DMS 273 (cell line): Measurements from ENCODE around the gene FAR2.
"Not testable (repeated sequence)": the region's sequence is repeated elsewhere in the genome, so short reads cannot be mapped to it uniquely, and the experiment has no call there.

Experiments used
- DNase-seq: peaks from one replicate; lab custom pipeline; 2025; ENCODE audit not compliant: unreplicated experiment; lab: John Stamatoyannopoulos, UW

The FAR2 gene

DNA sequence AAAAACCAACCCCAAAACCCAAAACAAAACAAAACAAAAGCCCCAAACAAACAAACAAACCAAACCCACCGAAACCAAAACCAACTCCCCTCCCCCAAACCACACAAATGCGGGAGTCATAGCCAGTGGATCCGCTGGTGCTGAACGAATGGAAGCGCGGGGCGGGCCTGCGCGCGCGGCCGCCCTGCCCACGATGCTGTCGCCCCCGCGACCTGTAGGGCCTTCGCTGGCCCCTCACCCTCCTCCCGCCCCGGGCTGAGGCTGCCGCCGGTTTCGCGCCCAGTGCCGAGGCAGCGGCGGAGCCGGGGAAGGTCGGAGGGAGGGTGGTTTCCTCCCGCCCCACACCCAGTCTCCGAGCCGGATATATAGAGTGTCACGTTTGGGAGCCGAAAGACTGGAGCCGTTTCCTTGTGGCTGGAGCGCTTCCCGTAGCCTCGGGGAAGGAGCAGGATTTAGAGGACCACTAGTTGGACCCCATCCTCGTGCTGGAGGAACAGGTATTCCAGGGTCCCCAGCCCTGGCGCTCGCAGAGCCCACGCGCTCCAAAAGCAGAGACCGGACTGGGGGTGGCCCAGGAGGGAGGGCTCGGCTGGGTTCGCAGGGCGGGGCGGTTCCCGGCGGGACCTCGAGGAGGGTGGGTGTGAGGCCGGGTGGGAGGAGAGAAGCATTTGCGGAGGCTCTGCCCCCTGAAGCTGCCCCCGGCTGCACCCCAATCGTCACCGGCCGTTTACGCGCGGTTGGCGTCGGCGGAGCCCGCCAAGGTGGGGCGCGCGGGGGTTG is at the start of gene FAR2:
FAR2 (plus strand) TSS at position 368 of the 780 bp plus-strand sequence. CDS start 121,172 bp downstream, outside the sequence.
- peak; percentile 73 for DNase-seq

DNA sequence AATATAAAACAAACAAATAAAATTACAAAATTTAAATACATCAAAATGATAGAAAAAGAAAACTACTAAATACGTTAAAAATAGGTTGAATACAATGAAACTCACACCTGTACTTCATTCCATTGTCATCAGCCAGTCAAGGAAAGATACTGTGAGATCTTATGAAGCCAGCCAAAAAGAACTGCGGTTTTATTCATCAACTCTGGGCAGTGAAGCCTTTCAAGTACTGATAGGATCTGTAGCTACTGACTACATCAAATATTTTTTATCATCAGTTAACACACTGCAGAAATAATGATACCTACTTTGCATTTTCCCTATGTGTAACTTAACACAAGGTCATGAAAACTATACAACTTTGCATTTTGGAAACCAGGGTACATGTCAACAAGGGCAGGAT is 46.3 kb upstream of the FAR2 start:
- no peak for DNase-seq

- DNase-seq = no peak
These were observed 45.5 kb upstream of the FAR2 start for GRCh38 chr12:29103539-29103974.

DNA sequence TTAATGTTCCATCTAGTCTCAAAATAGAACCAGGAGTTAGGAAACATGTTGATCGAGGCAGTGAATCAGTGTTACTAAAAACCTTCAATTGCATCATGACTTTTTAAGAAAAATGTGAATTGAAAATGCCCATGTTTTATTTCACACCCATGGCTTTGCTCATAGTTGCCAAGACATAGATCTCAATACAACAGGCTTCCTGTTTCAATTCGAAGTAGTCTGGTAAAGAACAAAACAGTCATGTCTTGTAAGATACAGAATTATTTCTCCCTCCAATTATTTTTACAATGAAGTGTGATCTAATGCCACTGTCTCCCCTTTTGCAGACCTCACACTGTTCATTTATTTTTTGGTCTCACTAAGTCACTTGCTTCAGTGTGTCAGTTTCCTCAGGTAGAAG is 44.6 kb upstream of the FAR2 start:
- DNase-seq = no peak

- no peak for DNase-seq
These were observed 38.3 kb upstream of the FAR2 start for GRCh38 chr12:29110506-29111442.

GRCh38 chr12:29113101-29113500 is 36.0 kb upstream of the FAR2 start:
- DNase-seq = no peak

GRCh38 chr12:29116414-29116813 is 32.7 kb upstream of the FAR2 start:
- no peak for DNase-seq

DNA sequence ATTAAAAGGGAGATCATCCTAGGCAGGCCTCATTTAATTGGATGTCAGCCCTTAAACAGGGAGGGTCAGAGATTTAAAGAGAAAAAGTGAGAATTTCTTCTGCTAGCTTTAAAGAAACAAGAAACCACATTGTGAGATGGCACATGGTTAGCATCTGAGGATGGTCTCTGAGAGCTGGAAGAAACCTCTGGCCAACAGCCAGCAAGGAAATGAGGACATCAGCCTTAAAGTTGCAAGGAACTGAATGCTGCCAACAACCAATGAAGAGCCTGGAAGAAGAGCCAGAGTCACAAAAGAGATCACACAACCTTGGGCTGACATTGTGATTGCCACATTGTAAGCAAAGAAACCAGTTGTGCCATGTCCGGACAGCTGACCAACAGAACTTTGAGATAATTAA is 17.5 kb upstream of the FAR2 start:
- peak; percentile 1 for DNase-seq

- DNase-seq = no peak
These were observed 16.8 kb upstream of the FAR2 start for GRCh38 chr12:29132316-29132715.

- DNase-seq = no peak
These were observed 15.9 kb upstream of the FAR2 start for GRCh38 chr12:29133181-29133580.

DNA sequence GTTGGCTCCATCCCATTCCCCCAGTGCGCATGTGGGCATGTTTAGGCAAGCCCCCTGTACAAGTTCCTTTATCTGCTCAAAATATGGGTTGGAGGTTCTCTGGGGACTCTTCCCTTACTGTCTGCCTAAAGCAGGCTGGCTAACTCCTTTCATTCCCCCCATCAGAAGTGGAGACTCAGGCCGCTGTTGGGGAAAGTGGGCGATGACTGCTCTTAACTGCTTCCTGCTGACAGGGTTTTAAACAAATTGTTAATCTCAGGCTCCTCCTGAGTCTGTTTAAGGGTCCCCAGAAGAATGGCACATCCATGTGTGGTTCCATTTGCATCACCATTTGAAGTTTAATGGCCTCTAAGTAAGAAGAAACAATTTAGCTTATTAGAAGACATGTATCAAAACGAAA is 15.4 kb upstream of the FAR2 start:
- no peak for DNase-seq

GRCh38 chr12:29138256-29138655 is 10.8 kb upstream of the FAR2 start:
- DNase-seq = not testable (repeated sequence)

DNA sequence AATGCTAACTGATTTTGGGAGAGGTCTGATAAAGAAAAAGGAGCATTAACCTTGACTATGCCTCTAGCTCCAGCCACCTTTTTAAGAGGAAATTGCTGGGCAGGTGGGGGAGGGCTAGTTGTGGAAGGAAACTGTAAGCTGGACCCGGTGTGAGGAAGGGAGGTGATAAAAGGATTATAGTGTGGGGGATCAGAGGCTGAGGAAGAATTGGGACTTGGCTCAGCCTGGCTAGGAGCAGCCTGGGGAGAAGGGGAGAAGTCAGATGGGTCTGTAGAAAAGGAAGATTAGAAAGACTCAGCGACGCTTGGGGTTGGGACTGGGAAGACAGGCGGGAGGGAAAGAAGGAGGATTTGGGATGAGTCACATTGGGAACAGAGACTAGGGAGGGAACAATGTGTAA is 10.2 kb upstream of the FAR2 start:
- DNase-seq = not testable (repeated sequence)

GRCh38 chr12:29145372-29146170 is 3.5 kb upstream of the FAR2 start:
- no peak for DNase-seq

GRCh38 chr12:29146196-29146595 is 2.9 kb upstream of the FAR2 start:
- DNase-seq = no peak

DNA sequence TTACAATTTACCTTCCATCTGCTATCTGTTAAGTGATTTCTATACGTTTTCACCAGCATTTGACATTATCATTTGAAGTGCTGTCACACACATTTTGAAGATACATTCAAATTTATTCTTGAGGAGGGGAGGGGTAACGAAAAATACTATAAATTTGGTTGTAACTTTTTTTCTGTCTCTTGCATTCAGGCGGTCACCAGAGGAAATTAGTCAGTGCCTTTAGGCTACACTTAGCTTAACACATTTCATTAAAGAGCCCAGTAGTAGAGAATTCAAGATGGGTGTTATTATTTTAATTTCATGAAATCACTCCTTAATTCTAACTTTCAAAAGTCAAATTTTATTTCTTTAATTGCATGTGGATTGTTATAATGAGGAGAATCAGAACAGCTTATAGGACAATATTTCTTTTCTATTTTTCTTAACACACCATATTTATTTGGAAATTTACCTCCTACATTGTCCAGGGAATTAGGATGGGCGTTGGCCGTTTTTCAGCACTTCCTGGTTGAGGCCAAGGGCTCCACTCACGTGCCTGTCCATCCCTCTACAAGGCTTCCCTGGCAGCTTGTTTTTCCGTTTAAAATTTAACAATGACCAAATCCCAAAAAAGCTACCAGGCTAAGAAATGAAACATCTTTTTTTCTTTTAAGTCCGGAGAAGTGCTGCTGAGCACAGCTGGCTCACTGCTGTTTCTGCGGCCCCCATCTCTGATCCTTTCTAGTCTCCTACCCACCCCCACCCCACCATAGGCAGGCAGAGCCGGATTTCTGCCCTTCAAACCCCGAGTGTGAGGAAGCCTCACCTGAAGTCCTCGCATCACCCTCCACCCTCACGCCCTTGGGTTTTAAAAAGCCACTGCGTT is 1.1 kb upstream of the FAR2 start:
- DNase-seq = no peak

DNA sequence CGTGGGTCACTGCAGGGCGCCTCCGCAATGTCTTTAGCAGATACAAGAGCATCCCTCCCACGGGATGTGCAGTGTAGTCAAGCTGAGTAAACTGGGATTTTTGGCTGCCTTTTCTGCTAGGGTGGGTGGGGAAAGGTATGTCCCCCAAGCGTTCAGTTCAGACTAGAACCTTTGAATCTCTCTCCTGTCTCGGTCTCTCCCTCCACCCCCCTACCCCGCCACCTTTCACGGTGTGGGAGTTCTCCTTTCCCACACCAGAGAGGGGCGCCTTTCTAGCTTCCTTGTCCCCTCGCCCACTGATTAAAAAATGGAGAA is 525 bp upstream of the FAR2 start:
- peak; percentile 54 for DNase-seq

DNA sequence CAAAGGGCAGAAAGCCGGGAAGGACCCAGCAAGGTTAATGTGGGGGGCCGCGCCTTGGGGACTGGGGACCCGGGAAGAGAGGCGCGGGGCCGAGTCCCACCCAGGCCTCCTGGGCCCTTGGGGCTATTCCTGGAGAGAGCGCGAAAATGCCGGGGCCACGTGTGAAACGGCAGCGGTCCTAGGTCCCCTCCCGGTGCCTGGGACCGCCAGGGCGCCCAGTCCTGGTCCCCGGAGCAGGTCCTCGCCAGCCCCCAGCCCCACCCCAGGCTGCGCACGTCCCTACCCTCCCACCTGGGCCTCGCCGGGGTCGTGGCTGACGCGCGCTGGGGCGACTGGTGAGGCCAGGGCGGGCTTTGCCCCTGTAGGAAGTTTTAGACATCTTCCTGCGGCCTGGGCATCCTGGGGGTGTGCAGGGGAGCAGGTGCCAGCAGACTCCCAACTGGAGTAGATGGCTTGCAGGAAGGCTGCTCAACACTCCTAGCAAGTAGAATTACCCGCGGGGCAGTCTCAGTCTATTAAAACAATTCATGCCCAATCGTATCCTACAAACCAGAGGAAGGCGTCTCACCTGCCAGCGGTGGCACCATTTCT is 708 bp downstream of the FAR2 start:
- DNase-seq = peak; percentile 31

- no peak for DNase-seq
These were observed 1.4 kb downstream of the FAR2 start for GRCh38 chr12:29150462-29150861.
